ENCODE results near the gene RPA1. TPM values are rescaled to one million over a fixed set of nuclear protein-coding genes. Genes with fewer than 3 reads are reported as not detected.
A peak's percentile ranks its signal among the peaks of the same experiment; 100 is the strongest.

Gene RPA1
- total and polyA plus RNA-seq, 2 experiments from 2014 or later = 50.0 to 78.9 TPM

- Histone ChIP-seq H3K9me3 (ENCODE audit: low read depth) (no peaks in the 10 kb centered on the region), H3K4me1 (ENCODE audit: low read depth) (peaks cover 36% of the 10 kb centered on the region), H3K36me3 (no peaks in the 10 kb centered on the region), H3K4me3 (no peak overlapping the region), H3K27me3 (no peaks in the 10 kb centered on the region), H3K27ac (peak overlapping the region; percentile 96)
- no peak for TF ChIP-seq CTCF (IDR thresholded peaks at IDR 0.05; ENCODE audit: low read depth, low read length)
- peak in 1 of 2 donors; percentile 59 for DNase-seq (ENCODE audit: low read depth in 1 of 2, low spot score in 1 of 2)
Measured at GRCh38 chr17:1947743-1948516, 118.1 kb downstream of the RPA1 start.

- H3K9me3 ChIP-seq (ENCODE audit: low read depth) = no peaks in the 10 kb centered on the region
- peaks cover 34% of the 10 kb centered on the region for H3K4me1 ChIP-seq (ENCODE audit: low read depth)
- H3K27ac ChIP-seq = peak overlapping the region; percentile 96
- no peak overlapping the region for H3K4me3 ChIP-seq
- no peaks in the 10 kb centered on the region for H3K27me3 ChIP-seq
- H3K36me3 ChIP-seq = no peaks in the 10 kb centered on the region
- no peak for DNase-seq (ENCODE audit: low read depth in 1 of 2, low spot score in 1 of 2)
- TF ChIP-seq CTCF (IDR thresholded peaks at IDR 0.05; ENCODE audit: low read depth, low read length) = no peak
Measured at GRCh38 chr17:1948517-1948825, 118.7 kb downstream of the RPA1 start.

Other genes with a start within 250 kb of the RPA1 start
- 3.0 and 5.3 TPM in 2 replicates for gene SLC43A2, start 201.2 kb upstream of the RPA1 start, total RNA-seq
- gene SLC43A2, start 201.2 kb upstream of the RPA1 start, polyA plus RNA-seq = 2.5 and 4.7 TPM in 2 replicates
- 7.6 and 9.8 TPM in 2 replicates for gene SCARF1, start 184.3 kb upstream of the RPA1 start, total RNA-seq
- 1.8 and 3.2 TPM in 2 replicates for gene SCARF1, start 184.3 kb upstream of the RPA1 start, polyA plus RNA-seq
- gene RILP, start 180.1 kb upstream of the RPA1 start, total RNA-seq = 63.0 and 79.4 TPM in 2 replicates
- gene RILP, start 180.1 kb upstream of the RPA1 start, polyA plus RNA-seq = 31.7 and 38.9 TPM in 2 replicates
- 118 and 137 TPM in 2 replicates for gene PRPF8, start 145.1 kb upstream of the RPA1 start, total RNA-seq
- gene PRPF8, start 145.1 kb upstream of the RPA1 start, polyA plus RNA-seq = 170 and 182 TPM in 2 replicates
- 2.1 and 3.1 TPM in 2 replicates for gene TLCD2, start 119.6 kb upstream of the RPA1 start, total RNA-seq
- 0.89 and 1.4 TPM in 2 replicates for gene TLCD2, start 119.6 kb upstream of the RPA1 start, polyA plus RNA-seq
- 14.2 and 23.1 TPM in 2 replicates for gene WDR81, start 105.3 kb upstream of the RPA1 start, total RNA-seq
- gene WDR81, start 105.3 kb upstream of the RPA1 start, polyA plus RNA-seq = 7.4 and 9.5 TPM in 2 replicates
- gene SERPINF2, start 87.1 kb upstream of the RPA1 start, total RNA-seq = 2.2 TPM in 1 of 2 replicates, not detected in the other
- gene SERPINF2, start 87.1 kb upstream of the RPA1 start, polyA plus RNA-seq = not detected in 2 replicates
- 102 and 134 TPM in 2 replicates for gene SERPINF1, start 67.9 kb upstream of the RPA1 start, total RNA-seq
- gene SERPINF1, start 67.9 kb upstream of the RPA1 start, polyA plus RNA-seq = 73.1 and 109 TPM in 2 replicates
- gene SMYD4, start 103 bp upstream of the RPA1 start, total RNA-seq = 7.7 and 19.2 TPM in 2 replicates
- 14.4 and 24.2 TPM in 2 replicates for gene SMYD4, start 103 bp upstream of the RPA1 start, polyA plus RNA-seq
- gene RTN4RL1, start 195.3 kb downstream of the RPA1 start, total RNA-seq = 34.3 and 45.4 TPM in 2 replicates
- 32.2 and 46.2 TPM in 2 replicates for gene RTN4RL1, start 195.3 kb downstream of the RPA1 start, polyA plus RNA-seq
- 43.2 and 88.6 TPM in 2 replicates for gene DPH1, start 200.1 kb downstream of the RPA1 start, total RNA-seq
- gene DPH1, start 200.1 kb downstream of the RPA1 start, polyA plus RNA-seq = 59.5 and 94.5 TPM in 2 replicates
- 36.8 and 48.4 TPM in 2 replicates for gene OVCA2, start 212.0 kb downstream of the RPA1 start, total RNA-seq
- 40.6 and 50.1 TPM in 2 replicates for gene OVCA2, start 212.0 kb downstream of the RPA1 start, polyA plus RNA-seq
- gene HIC1, start 225.1 kb downstream of the RPA1 start, total RNA-seq = 2.6 and 3.7 TPM in 2 replicates
- 0.88 and 2.7 TPM in 2 replicates for gene HIC1, start 225.1 kb downstream of the RPA1 start, polyA plus RNA-seq